CD4-positive, alpha-beta memory T cell (primary cell): ENCODE measurements around the gene GFRA3. TPM values are rescaled to one million over a fixed set of nuclear protein-coding genes. Genes with fewer than 3 reads are reported as not detected.

Source experiments
- CTCF ChIA-PET: fragments of 350-600 bp; sonication (Branson Sonifier 250); formaldehyde crosslinking; loops from one replicate; lab custom pipeline; 2021; ENCODE audit warnings: inconsistent platforms; ENCODE audit not compliant: partially characterized antibody; lab: Charles Lee
- POLR2A ChIA-PET: fragments of 350-600 bp; sonication (Branson Sonifier 250); formaldehyde crosslinking; loops from one replicate; lab custom pipeline; 2021; ENCODE audit not compliant: partially characterized antibody; lab: Charles Lee
- DNase-seq, 5 donors: peaks; one replicate each; pipeline versions ENCODE4 v3.0.0 to v3.0.0-alpha.2; 2020 to 2022; ENCODE audit warnings: mixed read lengths in 1 of 5
- H3K27ac ChIP-seq: one replicate; pipeline ENCODE4 v1.7.0; 2013; ENCODE audit warnings: low read depth, low read length
- H3K27me3 ChIP-seq: 2 replicates; pipeline ENCODE4 v1.7.0; 2013; ENCODE audit warnings: mild to moderate bottlenecking, low read length, moderate library complexity; ENCODE audit not compliant: insufficient read depth
- H3K36me3 ChIP-seq: 2 replicates; pipeline ENCODE4 v1.7.0; 2013; ENCODE audit warnings: mild to moderate bottlenecking, low read length, moderate library complexity; ENCODE audit not compliant: insufficient read depth
- H3K4me1 ChIP-seq: 2 replicates; pipeline ENCODE4 v1.7.0; 2013; ENCODE audit warnings: mild to moderate bottlenecking, low read length, moderate library complexity; ENCODE audit not compliant: insufficient read depth
- H3K4me3 ChIP-seq, 2 donors: one replicate each; pipeline ENCODE4 v1.7.0; 2013; ENCODE audit warnings: low read length in 2 of 2, mild to moderate bottlenecking in 1 of 2
- H3K9me3 ChIP-seq, 2 donors: one replicate each; pipeline ENCODE4 v1.7.0; 2013; ENCODE audit warnings: low read length in 2 of 2, control low read depth in 1 of 2; ENCODE audit not compliant: control insufficient read depth in 1 of 2
- H3K27ac Mint-ChIP-seq, 7 donors: one replicate each; pipeline ENCODE4 v1.8.0; 2020 to 2021; ENCODE audit warnings: mixed read lengths in 7 of 7, mild to moderate bottlenecking in 6 of 7, inconsistent platforms in 3 of 7, moderate library complexity in 3 of 7
- H3K27me3 Mint-ChIP-seq, 2 donors: one replicate each; pipeline ENCODE4 v1.8.0; 2020 to 2021; ENCODE audit warnings: mixed read lengths in 2 of 2
- H3K36me3 Mint-ChIP-seq, 2 donors: one replicate each; pipeline ENCODE4 v1.8.0; 2020 to 2021; ENCODE audit warnings: mixed read lengths in 2 of 2, inconsistent platforms in 1 of 2, mild to moderate bottlenecking in 1 of 2
- H3K4me1 Mint-ChIP-seq, 4 donors: one replicate each; pipeline ENCODE4 v1.8.0; 2020 to 2021; ENCODE audit warnings: mixed read lengths in 4 of 4, mild to moderate bottlenecking in 1 of 4
- H3K4me3 Mint-ChIP-seq, 8 donors: one replicate each; pipeline ENCODE4 v1.8.0; 2020 to 2021; ENCODE audit warnings: mixed read lengths in 8 of 8, mild to moderate bottlenecking in 7 of 8, moderate library complexity in 6 of 8, inconsistent platforms in 3 of 8
- H3K9me3 Mint-ChIP-seq, 8 donors: one replicate each; pipeline ENCODE4 v1.8.0; 2020 to 2021; ENCODE audit warnings: mixed read lengths in 8 of 8, mild to moderate bottlenecking in 5 of 8, inconsistent platforms in 3 of 8, moderate library complexity in 1 of 8
- intact Hi-C: fragments of 100-400 bp; cut with micrococcal nuclease; formaldehyde crosslinking; loops from one replicate; pipeline ENCODE4 v1.15.1; 2023
- polyA plus RNA-seq, 2 donors: library from polyadenylated mRNA; unstranded; fragments of 300-500 nt; fragmentation: Illumina TruSeq; gene quantifications; one replicate each; pipeline ENCODE4 v1.2.3, GENCODE V29; 2021
- total RNA-seq, 2 experiments: library from RNA; stranded (reverse); gene quantifications; one replicate each; pipeline ENCODE4 v1.2.3, GENCODE V29; 2021

GFRA3 gene
- total and polyA plus RNA-seq, 4 experiments from 2014 or later = not detected

GRCh38 chr5:138223532-138223931 is 50.9 kb downstream of the GFRA3 start:
- H3K36me3 ChIP-seq = no peaks in the 10 kb centered on the region
- H3K27me3 ChIP-seq = no peaks in the 10 kb centered on the region
- intact Hi-C loops = no loop called here
- ChIA-PET CTCF (no interaction called here), POLR2A (no interaction called here)
- H3K4me1 Mint-ChIP-seq = no peaks in the 10 kb centered on the region
- H3K27me3 Mint-ChIP-seq = peaks cover 3 to 14% of the 10 kb centered on the region in 2 donors
- no peak overlapping the region for H3K27ac Mint-ChIP-seq
- no peak overlapping the region for H3K27ac ChIP-seq
- H3K4me3 Mint-ChIP-seq = no peak overlapping the region
- no peak for DNase-seq
- H3K36me3 Mint-ChIP-seq = no peaks in the 10 kb centered on the region
- H3K4me1 ChIP-seq = no peaks in the 10 kb centered on the region
- peaks cover 0 to 4% of the 10 kb centered on the region in 2 donors for H3K9me3 ChIP-seq
- H3K9me3 Mint-ChIP-seq = peaks cover 0 to 13% (median 7%) of the 10 kb centered on the region in 8 donors
- H3K4me3 ChIP-seq = no peak overlapping the region

GRCh38 chr5:138216799-138217198 is 57.6 kb downstream of the GFRA3 start:
- Histone ChIP-seq H3K4me3 (no peak overlapping the region), H3K27me3 (no peaks in the 10 kb centered on the region), H3K36me3 (no peaks in the 10 kb centered on the region), H3K27ac (no peak overlapping the region), H3K9me3 (no peaks in the 10 kb centered on the region), H3K4me1 (peaks cover 17% of the 10 kb centered on the region)
- H3K4me1 Mint-ChIP-seq = peaks cover 5 to 18% (median 11%) of the 10 kb centered on the region in 4 donors
- intact Hi-C loops = no loop called here
- H3K27me3 Mint-ChIP-seq = peaks cover 3 to 5% of the 10 kb centered on the region in 2 donors
- POLR2A ChIA-PET = no interaction called here
- CTCF ChIA-PET = interaction anchor here (0.9 to 1.1 kb wide), 2 partner anchors 14 to 138 kb away, joined by 3 read pairs; no protein-coding TSS in a partner anchor
- H3K27ac Mint-ChIP-seq = no peak overlapping the region
- no peaks in the 10 kb centered on the region for H3K9me3 Mint-ChIP-seq
- H3K4me3 Mint-ChIP-seq = no peak overlapping the region
- peaks cover 0 to 7% of the 10 kb centered on the region in 2 donors for H3K36me3 Mint-ChIP-seq
- no peak for DNase-seq

- H3K9me3 ChIP-seq = no peaks in the 10 kb centered on the region
- H3K4me3 ChIP-seq = peak within 1 kb of the TSS; percentile 97 to 100
- Mint-ChIP-seq H3K4me1 (peaks cover 13 to 29% (median 21%) of the 10 kb centered on the region in 4 donors), H3K27me3 (peaks cover 0 to 2% of the 10 kb centered on the region in 2 donors), H3K9me3 (no peaks in the 10 kb centered on the region), H3K4me3 (peak within 1 kb of the TSS; percentile 97 to 100 (median 98)), H3K36me3 (peaks cover under 1 to 11% of the 10 kb centered on the region in 2 donors), H3K27ac (peak within 1 kb of the TSS; percentile 88 to 98 (median 97))
- no peaks in the 10 kb centered on the region for H3K27me3 ChIP-seq
- peak; percentile 91 to 96 (median 94) for DNase-seq
- intact Hi-C loops = loop anchor here (1.0 kb wide), 3 partner anchors 35 to 139 kb away; partner anchors contain the start of genes BRD8, CDC25C and KDM3B
- peak within 1 kb of the TSS; percentile 85 for H3K27ac ChIP-seq
- ChIA-PET POLR2A (interaction anchor here (0.8 to 1.6 kb wide), 6 partner anchors 34 to 460 kb away, joined by 3 to 8 read pairs (median 4); partner anchors contain the start of genes FAM53C, KDM3B and KIF20A), CTCF (interaction anchor here (1.3 to 3.7 kb wide), 2 partner anchors 12 to 140 kb away, joined by 3 to 25 read pairs; partner anchors contain the start of gene KDM3B)
- H3K4me1 ChIP-seq = peaks cover 25% of the 10 kb centered on the region
- H3K36me3 ChIP-seq = peaks cover 3% of the 10 kb centered on the region
Observed at GRCh38 chr5:138213161-138214029, 61.0 kb downstream of the GFRA3 start, which contains the start of gene CDC23. Gene CDC23 (minus strand): TSS chr5:138213323. CDS start chr5:138213312, 11 bp downstream.

DNA sequence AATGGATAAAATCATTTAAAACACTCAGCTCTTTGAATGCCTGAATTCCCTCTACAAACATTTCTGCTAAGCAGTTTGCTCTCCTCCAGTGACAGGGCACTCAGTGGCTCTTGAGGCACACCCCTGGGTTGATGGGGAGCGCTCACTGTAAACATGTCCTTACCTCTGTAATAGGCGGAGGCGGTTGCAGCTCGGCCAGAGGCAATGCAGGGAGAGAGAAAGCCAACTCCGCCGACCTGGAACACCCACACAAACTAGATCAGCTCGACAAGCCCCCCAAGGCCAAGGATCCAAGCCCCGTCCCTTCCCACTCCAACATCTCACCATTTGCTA is 61.6 kb downstream of the GFRA3 start:
- Mint-ChIP-seq H3K4me1 (peaks cover 16 to 30% (median 23%) of the 10 kb centered on the region in 4 donors), H3K9me3 (no peaks in the 10 kb centered on the region), H3K4me3 (peak overlapping the region; percentile 97 to 100 (median 98)), H3K36me3 (peaks cover 5 to 16% of the 10 kb centered on the region in 2 donors), H3K27me3 (peaks cover 0 to 2% of the 10 kb centered on the region in 2 donors), H3K27ac (peak overlapping the region; percentile 88 to 98 (median 97))
- Histone ChIP-seq H3K36me3 (peaks cover 3% of the 10 kb centered on the region), H3K4me3 (peak overlapping the region; percentile 97 to 100), H3K27me3 (no peaks in the 10 kb centered on the region), H3K27ac (peak overlapping the region; percentile 85), H3K4me1 (peaks cover 25% of the 10 kb centered on the region), H3K9me3 (no peaks in the 10 kb centered on the region)
- no peak for DNase-seq
- ChIA-PET POLR2A (interaction anchor here (0.8 to 1.6 kb wide), 5 partner anchors 35 to 459 kb away, joined by 3 to 8 read pairs (median 4); partner anchors contain the start of genes CDC25C and FAM53C), CTCF (interaction anchor here (3.7 kb wide), 1 partner anchor 140 kb away, joined by 25 read pairs; the partner anchor contains the start of gene KDM3B)
- intact Hi-C loops = loop anchor here (1.0 kb wide), 3 partner anchors 34 to 140 kb away; partner anchors contain the start of genes BRD8, CDC25C and KDM3B

- peak overlapping the region in 2 of 7 donors; percentile 7 to 52 for H3K27ac Mint-ChIP-seq
- H3K36me3 ChIP-seq = peaks cover 3% of the 10 kb centered on the region
- DNase-seq = no peak
- peaks cover 5 to 20% of the 10 kb centered on the region in 2 donors for H3K36me3 Mint-ChIP-seq
- H3K4me3 Mint-ChIP-seq = peak overlapping the region in 5 of 8 donors; percentile 43 to 75 (median 48)
- ChIA-PET CTCF (no interaction called here), POLR2A (interaction anchor here (0.6 kb wide), 1 partner anchor 121 kb away, joined by 3 read pairs; the partner anchor contains the start of gene CDC25C)
- H3K4me3 ChIP-seq = no peak overlapping the region
- intact Hi-C loops = no loop called here
- H3K9me3 Mint-ChIP-seq = no peaks in the 10 kb centered on the region
- H3K27me3 ChIP-seq = no peaks in the 10 kb centered on the region
- H3K27ac ChIP-seq = no peak overlapping the region
- no peaks in the 10 kb centered on the region for H3K27me3 Mint-ChIP-seq
- peaks cover 25% of the 10 kb centered on the region for H3K4me1 ChIP-seq
- peaks cover 16 to 30% (median 23%) of the 10 kb centered on the region in 4 donors for H3K4me1 Mint-ChIP-seq
- no peaks in the 10 kb centered on the region for H3K9me3 ChIP-seq
Observed at GRCh38 chr5:138210985-138211384, 63.4 kb downstream of the GFRA3 start.

Other genes with a start within 250 kb of the GFRA3 start
- gene FAM13B, start 241.5 kb downstream of the GFRA3 start, total RNA-seq = 10 to 100 TPM; 63.3 to 66.6 TPM
- 10 to 100 TPM; 14.4 to 27.7 TPM for gene FAM13B, start 241.5 kb downstream of the GFRA3 start, polyA plus RNA-seq
- gene WNT8A, start 190.6 kb downstream of the GFRA3 start, total RNA-seq = not detected
- gene WNT8A, start 190.6 kb downstream of the GFRA3 start, polyA plus RNA-seq = under 1 TPM in 1 of 2 donors, not detected in 1; 0.22 TPM
- not detected for gene NME5, start 135.2 kb downstream of the GFRA3 start, total RNA-seq
- not detected for gene NME5, start 135.2 kb downstream of the GFRA3 start, polyA plus RNA-seq
- gene BRD8, start 96.0 kb downstream of the GFRA3 start, total RNA-seq = 10 to 100 TPM; 93.7 to 97.3 TPM
- 10 to 100 TPM; 18.4 to 28.4 TPM for gene BRD8, start 96.0 kb downstream of the GFRA3 start, polyA plus RNA-seq
- gene KIF20A, start 95.5 kb downstream of the GFRA3 start, total RNA-seq = not detected
- not detected for gene KIF20A, start 95.5 kb downstream of the GFRA3 start, polyA plus RNA-seq
- 10 to 100 TPM; 31.9 to 32.5 TPM for gene CDC23, start 61.3 kb downstream of the GFRA3 start, total RNA-seq
- 10 to 100 TPM; 25.5 to 26.3 TPM for gene CDC23, start 61.3 kb downstream of the GFRA3 start, polyA plus RNA-seq
- gene CDC25C, start 57.2 kb upstream of the GFRA3 start, total RNA-seq = not detected
- gene CDC25C, start 57.2 kb upstream of the GFRA3 start, polyA plus RNA-seq = not detected
- 10 to 100 TPM; 19.3 to 20.4 TPM for gene FAM53C, start 63.6 kb upstream of the GFRA3 start, total RNA-seq
- gene FAM53C, start 63.6 kb upstream of the GFRA3 start, polyA plus RNA-seq = 10 to 100 TPM; 17.2 to 18.9 TPM
- 10 to 100 TPM; 84.7 to 85.6 TPM for gene KDM3B, start 78.1 kb upstream of the GFRA3 start, total RNA-seq
- gene KDM3B, start 78.1 kb upstream of the GFRA3 start, polyA plus RNA-seq = 10 to 100 TPM in 1 of 2 donors, 1 to 10 TPM in 1; 4.1 to 16.7 TPM
- gene REEP2, start 164.4 kb upstream of the GFRA3 start, total RNA-seq = not detected
- gene REEP2, start 164.4 kb upstream of the GFRA3 start, polyA plus RNA-seq = under 1 TPM in 1 of 2 donors, not detected in 1; 0.57 TPM
- 1 to 10 TPM; 1.1 TPM for gene EGR1, start 190.9 kb upstream of the GFRA3 start, total RNA-seq
- gene EGR1, start 190.9 kb upstream of the GFRA3 start, polyA plus RNA-seq = 1 to 10 TPM in 1 of 2 donors, not detected in 1; 1.4 TPM